Liver (tissue), 3 donors: ENCODE data around the gene SYCP2.

Experiments used
- EGR1 ChIP-seq, 2 donors: IDR thresholded peaks; 2 replicates each; pipeline ENCODE4 v1.6.1; 2016 to 2018; ENCODE audit warnings: antibody characterized with exemption in 2 of 2, low read depth in 2 of 2
- FOXA1 ChIP-seq: IDR thresholded peaks from 2 replicates; pipeline ENCODE4 v1.6.1; 2016; ENCODE audit warnings: antibody characterized with exemption
- JUND ChIP-seq, 2 donors: IDR thresholded peaks; 2 replicates each; pipeline ENCODE4 v1.6.1; 2016; ENCODE audit warnings: antibody characterized with exemption in 2 of 2
- RAD21 ChIP-seq, 2 donors: IDR thresholded peaks; 2 replicates each; pipeline ENCODE4 v1.6.1; 2016; ENCODE audit warnings: antibody characterized with exemption in 2 of 2, mild to moderate bottlenecking in 2 of 2
- RXRA ChIP-seq, 2 donors: IDR thresholded peaks; 2 replicates each; pipeline ENCODE4 v1.6.1; 2017 to 2018; ENCODE audit warnings: antibody characterized with exemption in 2 of 2, mild to moderate bottlenecking in 1 of 2
- SP1 ChIP-seq: IDR thresholded peaks from 2 replicates; pipeline ENCODE4 v1.6.1; 2018; ENCODE audit warnings: antibody characterized with exemption, mild to moderate bottlenecking
- TAF1 ChIP-seq: conservative IDR thresholded peaks from 2 replicates; pipeline ENCODE4 v1.6.1; 2016; ENCODE audit warnings: antibody characterized with exemption, mild to moderate bottlenecking
- YY1 ChIP-seq: IDR thresholded peaks from 2 replicates; pipeline ENCODE4 v1.6.1; 2016; ENCODE audit warnings: antibody characterized with exemption, mild to moderate bottlenecking
- TF ChIP-seq, protein P1 (sequence below): fragments of 150-350 bp; IDR thresholded peaks from 2 replicates; pipeline ENCODE4 v1.5.1; 2017; ENCODE audit warnings: improper control_type of control experiment, low read depth, low read length; ENCODE audit not compliant: missing input control
- TF ChIP-seq, protein P2 (sequence below): IDR thresholded peaks from 2 replicates; pipeline ENCODE4 v1.6.1; 2016; ENCODE audit warnings: antibody characterized with exemption
- TF ChIP-seq, protein P3 (sequence below): IDR thresholded peaks from 2 replicates; pipeline ENCODE4 v1.6.1; 2016; ENCODE audit warnings: antibody characterized with exemption, mild to moderate bottlenecking
- TF ChIP-seq, protein P4 (sequence below): IDR thresholded peaks from 2 replicates; pipeline ENCODE4 v1.6.1; 2016; ENCODE audit warnings: antibody characterized with exemption
- TF ChIP-seq, protein P5 (sequence below): IDR thresholded peaks from 2 replicates; pipeline ENCODE4 v1.6.1; 2016; ENCODE audit warnings: antibody characterized with exemption
- donor health status: healthy.
- donor health status: healthy.

DNA sequence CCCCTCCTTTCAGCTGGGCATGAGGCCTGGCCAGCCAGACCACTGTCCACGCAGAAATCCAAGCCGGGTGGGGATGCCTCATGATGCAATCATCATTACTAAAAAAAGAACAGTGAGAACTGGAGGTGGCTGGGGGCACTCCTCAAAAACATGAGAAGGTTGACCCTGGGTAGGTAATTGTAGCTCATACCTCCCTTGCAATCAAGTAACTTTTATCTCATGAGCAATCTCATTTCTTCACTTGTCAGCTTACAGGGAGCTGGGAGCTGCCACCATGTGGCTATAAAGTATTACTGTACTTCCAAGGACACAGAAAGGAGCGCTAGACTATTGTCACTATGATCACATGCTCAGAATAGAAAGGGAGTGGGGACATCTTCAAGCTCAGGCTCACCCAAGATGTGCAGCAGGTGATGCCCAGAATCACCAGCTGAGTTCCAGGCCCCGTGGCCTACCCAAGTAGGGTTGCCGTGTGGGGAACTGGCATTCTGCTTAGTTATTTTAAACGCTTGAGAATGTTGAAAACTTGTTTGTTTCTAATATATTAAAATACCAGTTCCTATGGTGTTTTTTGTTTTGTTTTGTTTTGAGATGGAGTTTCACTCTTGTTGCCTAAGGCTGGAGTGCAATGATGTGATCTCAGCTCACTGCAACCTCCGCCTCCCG is 21.8 kb upstream of the SYCP2 start:
- TF ChIP-seq, protein P1, sequence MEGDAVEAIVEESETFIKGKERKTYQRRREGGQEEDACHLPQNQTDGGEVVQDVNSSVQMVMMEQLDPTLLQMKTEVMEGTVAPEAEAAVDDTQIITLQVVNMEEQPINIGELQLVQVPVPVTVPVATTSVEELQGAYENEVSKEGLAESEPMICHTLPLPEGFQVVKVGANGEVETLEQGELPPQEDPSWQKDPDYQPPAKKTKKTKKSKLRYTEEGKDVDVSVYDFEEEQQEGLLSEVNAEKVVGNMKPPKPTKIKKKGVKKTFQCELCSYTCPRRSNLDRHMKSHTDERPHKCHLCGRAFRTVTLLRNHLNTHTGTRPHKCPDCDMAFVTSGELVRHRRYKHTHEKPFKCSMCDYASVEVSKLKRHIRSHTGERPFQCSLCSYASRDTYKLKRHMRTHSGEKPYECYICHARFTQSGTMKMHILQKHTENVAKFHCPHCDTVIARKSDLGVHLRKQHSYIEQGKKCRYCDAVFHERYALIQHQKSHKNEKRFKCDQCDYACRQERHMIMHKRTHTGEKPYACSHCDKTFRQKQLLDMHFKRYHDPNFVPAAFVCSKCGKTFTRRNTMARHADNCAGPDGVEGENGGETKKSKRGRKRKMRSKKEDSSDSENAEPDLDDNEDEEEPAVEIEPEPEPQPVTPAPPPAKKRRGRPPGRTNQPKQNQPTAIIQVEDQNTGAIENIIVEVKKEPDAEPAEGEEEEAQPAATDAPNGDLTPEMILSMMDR = peak; percentile 22
- TF ChIP-seq RXRA (IDR thresholded peaks at IDR 0.05) (no peak), YY1 (no peak), FOXA1 (no peak), SP1 (no peak), JUND (IDR thresholded peaks at IDR 0.05) (no peak), EGR1 (IDR thresholded peaks at IDR 0.05; ENCODE audit: low read depth in 2 of 2) (no peak), RAD21 (IDR thresholded peaks at IDR 0.05) (no peak), TAF1 (no peak)
- TF ChIP-seq, protein P2, sequence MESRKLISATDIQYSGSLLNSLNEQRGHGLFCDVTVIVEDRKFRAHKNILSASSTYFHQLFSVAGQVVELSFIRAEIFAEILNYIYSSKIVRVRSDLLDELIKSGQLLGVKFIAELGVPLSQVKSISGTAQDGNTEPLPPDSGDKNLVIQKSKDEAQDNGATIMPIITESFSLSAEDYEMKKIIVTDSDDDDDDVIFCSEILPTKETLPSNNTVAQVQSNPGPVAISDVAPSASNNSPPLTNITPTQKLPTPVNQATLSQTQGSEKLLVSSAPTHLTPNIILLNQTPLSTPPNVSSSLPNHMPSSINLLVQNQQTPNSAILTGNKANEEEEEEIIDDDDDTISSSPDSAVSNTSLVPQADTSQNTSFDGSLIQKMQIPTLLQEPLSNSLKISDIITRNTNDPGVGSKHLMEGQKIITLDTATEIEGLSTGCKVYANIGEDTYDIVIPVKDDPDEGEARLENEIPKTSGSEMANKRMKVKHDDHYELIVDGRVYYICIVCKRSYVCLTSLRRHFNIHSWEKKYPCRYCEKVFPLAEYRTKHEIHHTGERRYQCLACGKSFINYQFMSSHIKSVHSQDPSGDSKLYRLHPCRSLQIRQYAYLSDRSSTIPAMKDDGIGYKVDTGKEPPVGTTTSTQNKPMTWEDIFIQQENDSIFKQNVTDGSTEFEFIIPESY = no peak
- TF ChIP-seq, protein P3, sequence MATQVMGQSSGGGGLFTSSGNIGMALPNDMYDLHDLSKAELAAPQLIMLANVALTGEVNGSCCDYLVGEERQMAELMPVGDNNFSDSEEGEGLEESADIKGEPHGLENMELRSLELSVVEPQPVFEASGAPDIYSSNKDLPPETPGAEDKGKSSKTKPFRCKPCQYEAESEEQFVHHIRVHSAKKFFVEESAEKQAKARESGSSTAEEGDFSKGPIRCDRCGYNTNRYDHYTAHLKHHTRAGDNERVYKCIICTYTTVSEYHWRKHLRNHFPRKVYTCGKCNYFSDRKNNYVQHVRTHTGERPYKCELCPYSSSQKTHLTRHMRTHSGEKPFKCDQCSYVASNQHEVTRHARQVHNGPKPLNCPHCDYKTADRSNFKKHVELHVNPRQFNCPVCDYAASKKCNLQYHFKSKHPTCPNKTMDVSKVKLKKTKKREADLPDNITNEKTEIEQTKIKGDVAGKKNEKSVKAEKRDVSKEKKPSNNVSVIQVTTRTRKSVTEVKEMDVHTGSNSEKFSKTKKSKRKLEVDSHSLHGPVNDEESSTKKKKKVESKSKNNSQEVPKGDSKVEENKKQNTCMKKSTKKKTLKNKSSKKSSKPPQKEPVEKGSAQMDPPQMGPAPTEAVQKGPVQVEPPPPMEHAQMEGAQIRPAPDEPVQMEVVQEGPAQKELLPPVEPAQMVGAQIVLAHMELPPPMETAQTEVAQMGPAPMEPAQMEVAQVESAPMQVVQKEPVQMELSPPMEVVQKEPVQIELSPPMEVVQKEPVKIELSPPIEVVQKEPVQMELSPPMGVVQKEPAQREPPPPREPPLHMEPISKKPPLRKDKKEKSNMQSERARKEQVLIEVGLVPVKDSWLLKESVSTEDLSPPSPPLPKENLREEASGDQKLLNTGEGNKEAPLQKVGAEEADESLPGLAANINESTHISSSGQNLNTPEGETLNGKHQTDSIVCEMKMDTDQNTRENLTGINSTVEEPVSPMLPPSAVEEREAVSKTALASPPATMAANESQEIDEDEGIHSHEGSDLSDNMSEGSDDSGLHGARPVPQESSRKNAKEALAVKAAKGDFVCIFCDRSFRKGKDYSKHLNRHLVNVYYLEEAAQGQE = no peak
- TF ChIP-seq, protein P4, sequence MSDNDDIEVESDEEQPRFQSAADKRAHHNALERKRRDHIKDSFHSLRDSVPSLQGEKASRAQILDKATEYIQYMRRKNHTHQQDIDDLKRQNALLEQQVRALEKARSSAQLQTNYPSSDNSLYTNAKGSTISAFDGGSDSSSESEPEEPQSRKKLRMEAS = no peak
- TF ChIP-seq, protein P5, sequence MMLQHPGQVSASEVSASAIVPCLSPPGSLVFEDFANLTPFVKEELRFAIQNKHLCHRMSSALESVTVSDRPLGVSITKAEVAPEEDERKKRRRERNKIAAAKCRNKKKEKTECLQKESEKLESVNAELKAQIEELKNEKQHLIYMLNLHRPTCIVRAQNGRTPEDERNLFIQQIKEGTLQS = no peak
